Measurements from ENCODE around the gene ZNF76.

ZNF76 gene

DNA sequence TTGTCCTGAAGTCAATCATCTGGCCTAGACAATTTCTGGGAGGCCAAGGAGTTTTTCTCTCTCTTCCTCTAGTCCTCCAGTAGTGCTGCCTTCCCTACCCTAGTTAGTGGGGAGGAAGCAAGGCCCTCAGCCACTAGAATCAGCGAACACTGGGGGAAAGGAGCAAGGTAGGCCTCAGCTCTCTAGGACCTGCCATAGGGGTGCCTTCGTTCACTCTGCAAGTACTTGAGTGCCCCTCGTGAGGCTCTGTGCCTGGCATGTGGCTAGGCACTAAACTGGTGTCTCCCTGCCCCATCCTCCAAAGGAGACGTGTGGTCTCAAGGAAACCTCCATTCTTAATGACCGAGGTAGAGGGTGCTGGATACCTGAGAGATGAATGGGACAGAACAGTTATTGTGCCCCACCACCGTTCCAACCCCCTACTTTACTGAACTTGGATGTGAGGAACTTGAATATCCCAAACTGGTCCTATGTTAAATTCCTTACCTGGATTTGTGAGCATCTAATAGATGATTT lies 39.1 kb downstream of the ZNF76 start:
- Histone ChIP-seq H3K9ac (ENCODE audit: low read length) (peak overlapping the region; percentile 81), H3K27ac (ENCODE audit: low read depth, low read length) (peak overlapping the region; percentile 76), H3K27me3 (ENCODE audit: low read length) (no peaks in the 10 kb centered on the region), H3K9me2 (replicated peaks; ENCODE audit: insufficient read depth, low read length) (no peaks in the 10 kb centered on the region), H3K79me2 (ENCODE audit: insufficient read depth, low read length) (peaks cover 28% of the 10 kb centered on the region), H3K4me3 (ENCODE audit: insufficient read depth, low read length, poor library complexity, severe bottlenecking) (peak overlapping the region; percentile 70), H3K36me3 (ENCODE audit: low read length) (no peaks in the 10 kb centered on the region), H3F3A (ENCODE audit: insufficient read depth) (peaks cover 38% of the 10 kb centered on the region), H4K20me1 (ENCODE audit: low read depth, low read length) (no peaks in the 10 kb centered on the region), H3K4me2 (ENCODE audit: low read depth, low read length, poor library complexity, severe bottlenecking) (peak overlapping the region; percentile 73), H2AFZ (ENCODE audit: low read depth, low read length, severe bottlenecking) (no peak overlapping the region), H3K9me3 (ENCODE audit: insufficient read depth, low read length) (no peaks in the 10 kb centered on the region)
- TF ChIP-seq, protein P1, sequence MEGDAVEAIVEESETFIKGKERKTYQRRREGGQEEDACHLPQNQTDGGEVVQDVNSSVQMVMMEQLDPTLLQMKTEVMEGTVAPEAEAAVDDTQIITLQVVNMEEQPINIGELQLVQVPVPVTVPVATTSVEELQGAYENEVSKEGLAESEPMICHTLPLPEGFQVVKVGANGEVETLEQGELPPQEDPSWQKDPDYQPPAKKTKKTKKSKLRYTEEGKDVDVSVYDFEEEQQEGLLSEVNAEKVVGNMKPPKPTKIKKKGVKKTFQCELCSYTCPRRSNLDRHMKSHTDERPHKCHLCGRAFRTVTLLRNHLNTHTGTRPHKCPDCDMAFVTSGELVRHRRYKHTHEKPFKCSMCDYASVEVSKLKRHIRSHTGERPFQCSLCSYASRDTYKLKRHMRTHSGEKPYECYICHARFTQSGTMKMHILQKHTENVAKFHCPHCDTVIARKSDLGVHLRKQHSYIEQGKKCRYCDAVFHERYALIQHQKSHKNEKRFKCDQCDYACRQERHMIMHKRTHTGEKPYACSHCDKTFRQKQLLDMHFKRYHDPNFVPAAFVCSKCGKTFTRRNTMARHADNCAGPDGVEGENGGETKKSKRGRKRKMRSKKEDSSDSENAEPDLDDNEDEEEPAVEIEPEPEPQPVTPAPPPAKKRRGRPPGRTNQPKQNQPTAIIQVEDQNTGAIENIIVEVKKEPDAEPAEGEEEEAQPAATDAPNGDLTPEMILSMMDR (IDR thresholded peaks at IDR 0.05; ENCODE audit: insufficient read depth, low read length, poor library complexity, severe bottlenecking), result no peak
- TF ChIP-seq EZH2phosphoT487 (conservative IDR thresholded peaks at IDR 0.05; ENCODE audit: low read length), result no peak

DNA sequence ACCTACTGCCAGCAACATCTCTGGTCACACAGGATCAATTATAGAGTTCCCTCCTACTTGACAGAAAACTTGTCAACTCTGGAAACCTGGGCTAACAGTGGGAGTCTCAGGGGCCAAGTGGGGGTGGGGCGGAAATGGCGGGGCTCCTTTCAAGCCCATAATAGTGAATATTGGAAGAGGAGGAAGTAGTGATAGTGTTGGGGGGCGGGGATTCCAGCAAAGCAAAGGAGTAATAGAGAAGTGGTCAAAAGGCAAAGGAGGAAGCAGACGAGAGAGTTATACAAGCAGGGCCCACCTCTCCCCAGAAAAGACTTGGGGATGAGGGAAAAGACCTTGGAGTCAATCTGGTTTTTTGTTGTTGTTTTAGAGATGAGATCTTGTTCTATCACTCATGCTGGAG lies 40.1 kb downstream of the ZNF76 start:
- Histone ChIP-seq H3K9ac (ENCODE audit: low read length) (peak overlapping the region; percentile 81; the same call in 1 of the 2 replicates), H3K4me2 (ENCODE audit: low read depth, low read length, poor library complexity, severe bottlenecking) (peak overlapping the region; percentile 73), H3K9me2 (replicated peaks; ENCODE audit: insufficient read depth, low read length) (no peaks in the 10 kb centered on the region), H2AFZ (ENCODE audit: low read depth, low read length, severe bottlenecking) (no peak overlapping the region), H3K27ac (ENCODE audit: low read depth, low read length) (peak overlapping the region; percentile 76), H3K4me3 (ENCODE audit: insufficient read depth, low read length, poor library complexity, severe bottlenecking) (no peak overlapping the region), H3F3A (ENCODE audit: insufficient read depth) (peaks cover 38% of the 10 kb centered on the region), H4K20me1 (ENCODE audit: low read depth, low read length) (no peaks in the 10 kb centered on the region), H3K36me3 (ENCODE audit: low read length) (no peaks in the 10 kb centered on the region), H3K9me3 (ENCODE audit: insufficient read depth, low read length) (no peaks in the 10 kb centered on the region), H3K27me3 (ENCODE audit: low read length) (no peaks in the 10 kb centered on the region), H3K79me2 (ENCODE audit: insufficient read depth, low read length) (peaks cover 36% of the 10 kb centered on the region)
- TF ChIP-seq, protein P1 (IDR thresholded peaks at IDR 0.05; ENCODE audit: insufficient read depth, low read length, poor library complexity, severe bottlenecking), result no peak
- no peak for TF ChIP-seq EZH2phosphoT487 (conservative IDR thresholded peaks at IDR 0.05; ENCODE audit: low read length)

DNA sequence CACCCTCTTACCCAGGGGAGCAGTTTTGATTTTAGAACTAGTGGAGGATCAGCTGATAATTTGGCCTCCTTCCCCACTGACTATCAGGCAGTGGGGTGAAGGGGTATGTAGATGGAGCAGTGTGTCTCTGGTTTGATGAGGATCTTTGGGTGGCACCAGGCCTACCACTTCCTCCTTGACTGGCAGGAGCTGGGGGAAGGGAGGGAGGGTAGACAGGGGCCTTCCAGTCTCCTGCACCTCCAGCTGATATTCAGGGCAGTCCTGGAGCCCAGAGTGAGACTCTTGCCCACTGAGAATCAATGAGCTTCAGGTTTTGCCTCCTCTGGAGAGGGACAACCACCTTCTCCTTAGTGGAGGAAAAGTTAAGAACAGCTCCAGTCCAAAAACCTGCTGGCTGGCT lies 41.3 kb downstream of the ZNF76 start:
- Histone ChIP-seq H3K27ac (ENCODE audit: low read depth, low read length) (peak overlapping the region; percentile 76), H3K9ac (ENCODE audit: low read length) (no peak overlapping the region), H4K20me1 (ENCODE audit: low read depth, low read length) (no peaks in the 10 kb centered on the region), H3K9me3 (ENCODE audit: insufficient read depth, low read length) (no peaks in the 10 kb centered on the region), H3K27me3 (ENCODE audit: low read length) (no peaks in the 10 kb centered on the region), H3F3A (ENCODE audit: insufficient read depth) (peaks cover 38% of the 10 kb centered on the region), H3K4me2 (ENCODE audit: low read depth, low read length, poor library complexity, severe bottlenecking) (no peak overlapping the region), H2AFZ (ENCODE audit: low read depth, low read length, severe bottlenecking) (no peak overlapping the region), H3K36me3 (ENCODE audit: low read length) (no peaks in the 10 kb centered on the region), H3K9me2 (replicated peaks; ENCODE audit: insufficient read depth, low read length) (no peaks in the 10 kb centered on the region), H3K4me3 (ENCODE audit: insufficient read depth, low read length, poor library complexity, severe bottlenecking) (no peak overlapping the region), H3K79me2 (ENCODE audit: insufficient read depth, low read length) (peaks cover 39% of the 10 kb centered on the region)
- TF ChIP-seq, protein P1 (IDR thresholded peaks at IDR 0.05; ENCODE audit: insufficient read depth, low read length, poor library complexity, severe bottlenecking), result no peak
- TF ChIP-seq EZH2phosphoT487 (conservative IDR thresholded peaks at IDR 0.05; ENCODE audit: low read length), result no peak
